ENCODE measurements around the gene CTNNA3. TPM values are rescaled to one million over a fixed set of nuclear protein-coding genes. Genes with fewer than 3 reads are reported as not detected.

Gene CTNNA3
- total and polyA plus RNA-seq, 2 donors (not counting 3 experiments of a cell fraction or from before 2014, with no cell fraction given), result not detected

DNA sequence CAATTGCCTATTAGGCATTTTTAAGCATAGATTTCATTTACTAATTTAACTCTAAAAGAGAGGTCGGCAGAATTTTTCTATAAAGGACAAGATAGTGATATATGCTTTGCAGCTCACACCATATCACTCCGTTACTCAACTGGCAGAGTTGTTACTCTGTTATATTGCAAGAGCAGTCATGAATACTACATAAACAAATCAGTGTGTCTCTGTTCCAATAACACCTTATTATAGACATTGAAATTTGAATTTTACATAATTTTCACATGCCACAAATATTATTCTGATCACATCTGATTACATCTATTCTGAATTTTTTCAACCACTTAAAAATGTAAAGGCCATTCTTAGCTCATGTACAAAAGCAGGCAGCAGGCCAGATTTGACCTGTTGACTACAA is 1624.1 kb downstream of the CTNNA3 start:
- H4K20me1 ChIP-seq (replicated peaks; ENCODE audit: control insufficient read depth, extremely low read depth, insufficient read depth, low read length), result no peaks in the 10 kb centered on the region
- H3K9me1 ChIP-seq (replicated peaks; ENCODE audit: control insufficient read depth, extremely low read depth, insufficient read depth, low read length), result no peaks in the 10 kb centered on the region
- POLR2A ChIA-PET, result no interaction called here
- FAIRE-seq, result no peak
- H3K36me3 ChIP-seq (ENCODE audit: control insufficient read depth in 2 of 2, extremely low read depth in 1 of 2, insufficient read depth in 2 of 2, low read length in 2 of 2), result no peaks in the 10 kb centered on the region
- CTCF ChIA-PET, result no interaction called here
- no peaks in the 10 kb centered on the region for H3K27me3 ChIP-seq (ENCODE audit: control insufficient read depth in 2 of 2, insufficient read depth in 2 of 2, low read length in 2 of 2)
- no peak overlapping the region for H3K4me2 ChIP-seq (ENCODE audit: insufficient read depth, low read length)
- intact Hi-C loops (cut with micrococcal nuclease), result no loop called here
- no peak overlapping the region for H3K4me3 ChIP-seq (replicated peaks in 1 of 3; ENCODE audit: insufficient read depth in 1 of 3, low read depth in 1 of 3, low read length in 3 of 3)
- H3K27ac ChIP-seq (ENCODE audit: insufficient read depth, low read depth, low read length), result no peak overlapping the region
- TF ChIP-seq, protein P1, sequence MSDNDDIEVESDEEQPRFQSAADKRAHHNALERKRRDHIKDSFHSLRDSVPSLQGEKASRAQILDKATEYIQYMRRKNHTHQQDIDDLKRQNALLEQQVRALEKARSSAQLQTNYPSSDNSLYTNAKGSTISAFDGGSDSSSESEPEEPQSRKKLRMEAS (IDR thresholded peaks at IDR 0.05; ENCODE audit: insufficient read depth, insufficient read length), result no peak
- TF ChIP-seq GATA2 (IDR thresholded peaks at IDR 0.05; ENCODE audit: insufficient read depth, insufficient read length, low read depth, low read length) (no peak), JUN (IDR thresholded peaks at IDR 0.05; ENCODE audit: borderline replicate concordance, insufficient read depth, insufficient read length, low read depth) (no peak), POLR2A (IDR thresholded peaks at IDR 0.05; ENCODE audit: low read depth, low read length) (no peak), EZH2 (IDR thresholded peaks at IDR 0.05; ENCODE audit: borderline replicate concordance, low read depth, low read length, severe bottlenecking) (no peak), FOS (IDR thresholded peaks at IDR 0.05; ENCODE audit: borderline replicate concordance, insufficient read depth, low read length) (no peak), POLR2AphosphoS5 (IDR thresholded peaks at IDR 0.05; ENCODE audit: insufficient read depth, low read depth, low read length) (no peak), MYC (IDR thresholded peaks at IDR 0.05; ENCODE audit: low read depth, low read length) (no peak)
- TF ChIP-seq, protein P2, sequence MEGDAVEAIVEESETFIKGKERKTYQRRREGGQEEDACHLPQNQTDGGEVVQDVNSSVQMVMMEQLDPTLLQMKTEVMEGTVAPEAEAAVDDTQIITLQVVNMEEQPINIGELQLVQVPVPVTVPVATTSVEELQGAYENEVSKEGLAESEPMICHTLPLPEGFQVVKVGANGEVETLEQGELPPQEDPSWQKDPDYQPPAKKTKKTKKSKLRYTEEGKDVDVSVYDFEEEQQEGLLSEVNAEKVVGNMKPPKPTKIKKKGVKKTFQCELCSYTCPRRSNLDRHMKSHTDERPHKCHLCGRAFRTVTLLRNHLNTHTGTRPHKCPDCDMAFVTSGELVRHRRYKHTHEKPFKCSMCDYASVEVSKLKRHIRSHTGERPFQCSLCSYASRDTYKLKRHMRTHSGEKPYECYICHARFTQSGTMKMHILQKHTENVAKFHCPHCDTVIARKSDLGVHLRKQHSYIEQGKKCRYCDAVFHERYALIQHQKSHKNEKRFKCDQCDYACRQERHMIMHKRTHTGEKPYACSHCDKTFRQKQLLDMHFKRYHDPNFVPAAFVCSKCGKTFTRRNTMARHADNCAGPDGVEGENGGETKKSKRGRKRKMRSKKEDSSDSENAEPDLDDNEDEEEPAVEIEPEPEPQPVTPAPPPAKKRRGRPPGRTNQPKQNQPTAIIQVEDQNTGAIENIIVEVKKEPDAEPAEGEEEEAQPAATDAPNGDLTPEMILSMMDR (IDR thresholded peaks at IDR 0.05; ENCODE audit: extremely low read depth in 1 of 2, insufficient read depth in 1 of 2, low read depth in 1 of 2, low read length in 2 of 2), result no peak
- H3K79me2 ChIP-seq (ENCODE audit: control insufficient read depth, insufficient read depth, low read length), result no peaks in the 10 kb centered on the region
- dilution Hi-C loops (cut with MboI; ENCODE audit: extremely low pct_ligation_motif_present, low sequenced_read_pairs), result no loop called here
- H3K4me1 ChIP-seq (ENCODE audit: control insufficient read depth, extremely low read depth, insufficient read depth, low read length), result no peaks in the 10 kb centered on the region
- DNase-seq (ENCODE audit: low read depth, low spot score), result no peak
- no peaks in the 10 kb centered on the region for H3K9me3 ChIP-seq (replicated peaks; ENCODE audit: control insufficient read depth, insufficient read depth, low read length)
- no peak overlapping the region for H3K9ac ChIP-seq (replicated peaks; ENCODE audit: extremely low read depth, insufficient read depth, low read length)
- no TSS peak for BruUV-seq (replicated peaks)
- no peak overlapping the region for H2AFZ ChIP-seq (ENCODE audit: low read depth, low read length)
